Medulla oblongata (tissue), 1 donor: ENCODE data around the gene STK24.
"Not testable (repeated sequence)": the region's sequence is repeated elsewhere in the genome, so short reads cannot be mapped to it uniquely, and the experiment has no call there.

Source experiments
- DNase-seq: peaks from one replicate; pipeline ENCODE4 v3.0.0-alpha.2; 2015; ENCODE audit errors: extremely low spot score

STK24 gene

GRCh38 chr13:98576963-98577835, at the start of gene STK24:
TSS of gene STK24 (minus strand) at chr13:98577107. CDS start at chr13:98576786, 321 bp downstream.
- peak; percentile 76 for DNase-seq

DNA sequence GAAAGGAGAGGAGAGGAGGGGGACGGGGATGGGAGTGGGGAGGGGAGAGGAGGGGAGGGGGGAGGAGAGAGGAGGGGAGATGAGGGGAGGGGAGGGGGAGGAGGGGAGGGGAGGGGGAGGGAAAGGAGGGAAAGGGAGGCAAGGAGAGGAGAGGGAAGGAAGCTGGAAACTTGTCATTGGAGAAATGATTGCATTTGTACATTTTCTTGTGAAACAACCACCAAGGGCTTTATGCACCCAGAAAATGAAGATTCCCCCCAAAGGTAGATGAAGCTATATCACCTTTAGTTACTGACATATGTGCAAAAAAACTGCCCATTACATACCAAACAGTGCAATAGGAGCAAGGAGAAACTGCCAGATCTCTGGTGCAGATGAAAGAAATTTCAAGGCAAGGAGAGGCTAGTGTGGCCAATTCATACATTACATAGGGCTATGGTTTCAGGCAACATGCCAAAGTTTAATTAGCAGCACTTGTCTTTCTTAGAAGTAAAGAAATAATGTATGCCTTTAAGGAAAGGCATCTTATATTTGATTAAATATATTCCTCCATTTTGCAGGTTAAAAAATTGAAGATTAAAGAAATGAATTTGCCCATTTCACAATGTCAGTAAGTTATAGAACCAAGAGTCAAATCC, 49.5 kb upstream of the STK24 start:
- no peak for DNase-seq

- not testable (repeated sequence) for DNase-seq
These were observed 47.7 kb upstream of the STK24 start for GRCh38 chr13:98624589-98624988.

DNA sequence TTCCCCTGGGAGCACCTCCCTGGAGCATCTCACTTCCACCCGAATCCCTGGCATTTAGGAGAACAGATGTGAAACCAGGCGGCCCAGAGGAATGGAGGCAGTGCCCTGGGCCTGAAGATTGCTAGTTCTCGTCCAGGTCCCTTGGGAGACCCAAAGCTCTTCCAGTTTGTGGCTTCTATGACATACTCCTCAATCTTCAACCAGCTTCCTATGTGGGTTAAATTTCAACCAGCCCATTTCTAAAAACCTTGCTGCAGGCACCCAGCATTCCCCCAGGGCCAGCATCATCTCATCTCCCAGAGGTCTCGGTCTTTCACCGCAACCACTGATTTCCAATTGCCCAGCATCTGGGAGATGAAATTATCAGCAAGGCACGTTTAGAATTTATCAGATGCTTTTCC, 46.0 kb upstream of the STK24 start:
- DNase-seq: no peak

DNA sequence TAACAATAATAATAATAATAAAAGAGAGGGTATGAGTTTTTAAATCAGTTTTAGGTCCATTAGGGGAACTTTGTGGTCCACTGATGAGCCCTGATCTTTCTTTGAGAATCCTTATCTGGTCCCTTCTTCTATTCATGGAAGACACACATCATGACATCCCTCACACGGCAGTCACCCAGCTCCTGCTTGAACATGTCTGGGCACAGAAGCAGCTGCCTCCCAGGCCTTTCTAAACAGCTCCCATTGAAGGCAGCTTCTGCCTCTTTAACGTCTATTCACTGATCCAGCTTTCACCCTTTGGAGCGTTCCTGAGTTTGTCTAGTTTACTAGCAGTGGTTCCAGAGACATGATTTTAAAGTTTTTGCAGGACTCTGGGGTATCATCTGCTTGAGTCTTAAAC, 42.6 kb upstream of the STK24 start:
- no peak for DNase-seq

DNA sequence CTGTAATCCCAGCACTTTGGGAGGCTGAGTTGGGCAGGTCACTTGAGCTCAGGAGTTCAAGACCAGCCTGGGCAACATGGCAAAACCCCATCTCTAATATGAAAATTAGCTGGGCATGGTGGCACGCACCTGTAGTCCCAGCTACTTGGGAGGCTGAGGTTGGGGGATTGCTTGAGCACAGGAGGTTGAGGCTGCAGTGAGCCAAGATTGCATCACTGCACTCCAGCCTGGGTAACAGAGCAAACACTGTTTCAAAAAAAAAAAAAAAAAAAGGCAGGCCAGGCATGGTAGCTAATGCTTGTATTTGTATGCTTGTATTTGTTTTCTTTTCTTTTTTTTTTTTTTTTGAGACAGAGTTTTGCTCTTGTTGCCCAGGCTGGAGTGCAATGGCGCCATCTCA, 38.7 kb upstream of the STK24 start:
- DNase-seq: not testable (repeated sequence)

GRCh38 chr13:98613591-98613990, 36.7 kb upstream of the STK24 start:
- no peak for DNase-seq

DNA sequence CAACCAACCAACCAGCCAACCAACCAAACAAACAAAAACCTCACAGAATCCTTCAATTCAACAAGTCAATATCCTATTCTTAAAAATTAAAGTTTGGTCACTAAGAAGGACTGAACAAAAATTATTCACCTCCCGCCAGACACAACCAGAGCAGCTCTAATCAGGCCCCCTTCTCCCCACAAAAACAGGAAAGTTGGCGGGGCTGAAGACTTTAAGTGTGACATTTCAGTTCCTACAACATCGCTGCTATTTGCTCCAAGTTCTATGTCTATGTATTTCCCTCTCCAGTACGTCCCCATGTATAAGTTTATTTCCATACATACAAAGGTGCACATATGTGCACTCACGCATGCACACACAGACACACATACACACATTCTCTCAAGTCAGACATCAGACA, 32.8 kb upstream of the STK24 start:
- DNase-seq: peak; percentile 33

DNA sequence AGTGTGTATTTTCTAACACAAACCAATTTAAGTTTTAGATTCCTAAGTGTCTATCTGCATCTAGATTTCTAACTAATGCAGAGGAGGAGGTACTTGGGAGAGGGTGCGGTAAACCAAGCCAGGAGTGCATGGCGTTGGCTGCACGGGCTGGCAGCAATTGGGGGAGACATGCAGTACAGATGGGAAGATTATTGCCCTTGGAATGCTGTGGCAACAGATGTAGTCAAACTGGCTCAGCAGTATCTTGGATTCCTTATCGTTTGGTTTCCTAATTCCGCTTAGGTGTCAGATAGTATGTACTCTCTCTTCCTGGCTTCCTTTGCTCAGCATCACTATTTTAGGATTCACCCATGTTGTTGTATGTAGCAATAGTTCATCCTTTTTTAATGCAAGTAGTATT, 29.4 kb upstream of the STK24 start:
- DNase-seq: no peak

DNA sequence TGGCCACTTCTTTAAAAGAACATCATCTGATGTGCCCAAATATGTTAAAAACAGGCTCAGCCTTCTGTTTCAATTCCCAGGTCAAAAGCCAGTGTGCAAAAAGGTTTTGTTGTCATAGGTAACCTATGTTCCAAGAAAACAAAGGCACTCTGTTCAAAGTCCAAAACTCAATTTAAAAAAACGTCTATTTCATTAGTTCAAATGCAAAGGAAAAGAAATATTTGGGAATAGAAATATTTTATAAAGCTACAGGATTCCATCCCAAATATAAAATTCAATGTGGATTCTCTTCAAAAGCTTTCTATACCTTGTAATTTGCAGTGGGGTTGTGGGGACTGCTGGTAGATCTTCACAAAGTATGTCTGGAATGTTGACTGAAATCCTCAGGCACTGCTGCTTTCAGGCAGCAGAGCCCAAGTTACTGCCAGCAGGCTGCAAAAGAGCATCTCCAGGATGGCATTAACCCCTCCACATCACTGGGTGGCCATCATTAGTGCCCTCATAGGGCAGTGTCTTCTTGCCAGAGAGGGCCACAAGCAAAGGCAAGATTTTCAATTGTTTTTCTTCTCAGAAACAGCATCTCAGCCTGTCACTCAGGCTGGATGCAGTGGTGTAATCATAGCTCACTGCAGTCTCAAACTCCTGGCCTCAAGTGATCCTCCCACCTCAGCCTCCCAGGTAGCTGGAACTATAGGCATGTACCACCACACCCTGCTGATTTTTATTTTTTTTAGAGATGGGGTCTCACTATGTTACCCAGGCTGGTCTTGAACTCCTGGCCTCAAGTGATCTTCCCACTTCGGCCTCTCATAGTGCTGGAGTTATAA, 22.8 kb upstream of the STK24 start:
- DNase-seq: no peak

- no peak for DNase-seq
These were observed 21.1 kb upstream of the STK24 start for GRCh38 chr13:98598043-98598442.

- DNase-seq: no peak
These were observed 18.2 kb upstream of the STK24 start for GRCh38 chr13:98595134-98595533.

- DNase-seq: no peak
These were observed 15.4 kb upstream of the STK24 start for GRCh38 chr13:98592362-98592732.

DNA sequence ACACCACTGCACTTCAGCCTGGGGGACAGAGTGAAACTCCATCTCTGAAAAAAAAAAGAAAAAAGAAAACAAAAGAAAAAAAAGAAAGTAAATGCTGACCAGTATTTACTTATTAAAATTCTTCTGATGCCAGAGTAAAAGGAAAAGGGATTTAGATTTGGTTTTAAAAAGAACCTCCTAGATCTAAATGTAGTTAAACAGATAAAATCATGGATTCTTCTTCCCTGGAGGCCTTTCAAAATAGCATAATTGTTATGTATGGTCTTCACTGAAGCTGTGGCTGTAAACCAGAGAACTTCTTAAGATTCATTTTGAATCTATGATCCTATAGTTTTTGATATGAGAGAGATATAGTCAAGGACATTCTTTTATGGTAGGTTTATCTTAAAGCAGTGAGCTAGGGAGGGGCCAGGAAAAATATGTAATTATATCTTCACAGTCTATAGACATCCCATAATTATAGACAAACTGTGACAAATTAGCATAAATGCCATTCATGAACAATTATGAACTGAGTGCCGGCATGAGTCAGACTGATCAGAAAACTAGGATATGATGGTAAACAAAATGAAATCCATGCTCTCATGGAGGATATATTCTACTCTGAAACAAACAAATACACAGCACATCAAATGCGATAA, 14.9 kb upstream of the STK24 start:
- no peak for DNase-seq

GRCh38 chr13:98590471-98590870, 13.6 kb upstream of the STK24 start:
- DNase-seq: not testable (repeated sequence)

DNA sequence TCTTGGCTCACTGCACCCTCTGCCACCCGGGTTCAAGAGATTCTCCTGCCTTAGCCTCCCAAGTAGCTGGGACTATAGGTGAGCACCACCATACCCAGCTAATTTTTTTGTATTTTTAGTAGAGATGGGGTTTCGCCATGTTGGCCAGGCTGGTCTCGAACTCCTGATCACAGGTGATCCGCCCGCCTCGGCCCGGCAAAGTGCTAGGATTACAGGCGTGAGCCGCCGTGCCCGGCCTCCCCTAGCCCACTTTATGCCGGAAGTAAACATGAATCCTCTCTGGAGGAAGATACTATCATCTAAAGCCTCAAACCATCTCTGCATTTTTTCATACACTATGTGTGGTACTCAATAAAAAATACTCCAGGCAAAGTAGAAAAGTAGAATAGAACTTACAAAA, 12.6 kb upstream of the STK24 start:
- not testable (repeated sequence) for DNase-seq

GRCh38 chr13:98586400-98587345, 9.8 kb upstream of the STK24 start:
- no peak for DNase-seq

- DNase-seq: no peak
These were observed 9.0 kb upstream of the STK24 start for GRCh38 chr13:98585946-98586345.

- no peak for DNase-seq
These were observed 8.5 kb upstream of the STK24 start for GRCh38 chr13:98585398-98585754.

DNA sequence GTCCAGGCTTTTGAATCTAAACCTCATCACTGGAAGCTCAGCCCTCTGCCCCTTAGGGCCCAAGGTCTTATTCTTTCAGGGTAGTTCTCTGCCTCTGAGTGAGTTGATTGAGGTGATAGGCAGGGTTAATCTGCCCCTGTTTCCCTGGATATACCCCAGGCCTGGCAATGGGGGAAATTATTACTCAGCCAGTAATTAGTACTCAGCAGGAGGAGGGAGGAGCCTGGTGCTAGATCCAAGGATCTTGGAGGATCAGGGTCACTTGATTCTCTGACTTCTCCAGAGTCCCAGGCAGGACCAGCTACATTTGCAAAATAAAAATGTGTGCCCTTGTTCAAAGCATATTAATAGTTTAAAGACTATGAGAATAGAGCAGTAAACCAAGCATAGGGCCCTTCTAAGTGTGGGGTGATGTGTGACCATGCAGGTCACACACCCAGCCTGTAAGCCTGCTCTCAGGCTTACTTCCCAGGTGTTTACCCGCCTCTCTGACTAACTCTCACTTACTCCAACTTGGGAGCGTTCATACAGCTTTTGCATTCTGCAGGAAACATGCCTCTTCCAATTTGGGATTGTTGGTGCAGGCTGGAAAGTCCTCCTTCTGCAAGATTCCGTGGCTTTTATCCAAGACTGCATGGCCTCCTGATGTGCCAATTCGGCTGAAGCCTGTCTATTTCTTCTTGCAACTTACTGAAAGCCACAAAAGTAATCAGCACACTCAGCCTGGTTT, 7.9 kb upstream of the STK24 start:
- no peak for DNase-seq
